HG03558 (cell line): Measurements from ENCODE around the gene SLC7A5.
"Not testable (repeated sequence)": the region's sequence is repeated elsewhere in the genome, so short reads cannot be mapped to it uniquely, and the experiment has no call there.

Experiments
- ATAC-seq: cut with Tn5 transposase; IDR thresholded peaks from one replicate; pipeline ENCODE4 v1.9.1; 2021; ENCODE audit warnings: moderate number of reproducible peaks; ENCODE audit not compliant: unreplicated experiment; ENCODE audit errors: extremely low read depth

Gene SLC7A5

GRCh38 chr16:87806641-87807546, 62.4 kb downstream of the SLC7A5 start:
- no peak for ATAC-seq

GRCh38 chr16:87806261-87806640, 63.1 kb downstream of the SLC7A5 start:
- ATAC-seq, result no peak

DNA sequence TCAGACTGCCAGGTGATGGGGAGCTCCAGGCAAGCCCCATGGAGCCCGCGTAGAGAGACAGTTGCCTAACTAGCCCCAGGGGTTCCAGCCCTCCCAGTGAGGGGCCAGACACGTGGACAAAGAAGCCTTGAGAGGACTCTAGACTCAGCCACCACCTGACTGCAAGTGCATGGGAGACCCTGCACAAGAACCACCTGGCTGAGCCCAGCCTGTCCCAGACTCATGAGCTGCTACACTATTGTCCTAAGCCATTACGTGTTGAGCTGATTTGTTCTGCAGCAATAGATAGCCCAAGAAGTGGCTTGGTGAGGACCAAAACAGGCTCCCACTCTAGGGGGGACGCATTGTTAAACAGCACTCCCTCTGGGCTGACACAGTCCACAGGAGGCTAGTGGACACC, 65.9 kb downstream of the SLC7A5 start:
- ATAC-seq, result no peak

GRCh38 chr16:87802670-87803069, 66.6 kb downstream of the SLC7A5 start:
- ATAC-seq, result no peak

GRCh38 chr16:87801679-87802259, 67.5 kb downstream of the SLC7A5 start:
- no peak for ATAC-seq

DNA sequence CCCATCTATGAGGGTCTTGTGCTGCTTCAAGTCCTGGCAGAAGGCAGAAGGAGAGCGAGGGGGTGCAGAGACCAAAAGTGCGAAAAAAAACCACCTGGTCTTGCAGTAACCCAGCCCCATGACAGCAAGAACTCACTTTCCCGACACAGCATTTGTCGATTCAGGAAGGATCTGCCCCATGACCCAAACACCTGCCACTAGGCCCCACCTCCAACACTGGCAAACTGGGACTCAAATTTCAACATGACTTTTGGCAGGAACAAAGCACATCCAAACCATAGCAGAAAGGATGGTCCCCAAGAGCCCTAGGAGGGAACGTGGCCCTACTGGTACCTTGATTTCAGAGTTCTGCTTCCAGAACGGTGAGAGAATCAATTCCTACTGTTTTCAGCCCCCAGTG, 68.8 kb downstream of the SLC7A5 start:
- no peak for ATAC-seq

- ATAC-seq, result no peak
Measured at GRCh38 chr16:87795336-87795735, 74.0 kb downstream of the SLC7A5 start.

- no peak for ATAC-seq
Measured at GRCh38 chr16:87794485-87795078, 74.7 kb downstream of the SLC7A5 start.

DNA sequence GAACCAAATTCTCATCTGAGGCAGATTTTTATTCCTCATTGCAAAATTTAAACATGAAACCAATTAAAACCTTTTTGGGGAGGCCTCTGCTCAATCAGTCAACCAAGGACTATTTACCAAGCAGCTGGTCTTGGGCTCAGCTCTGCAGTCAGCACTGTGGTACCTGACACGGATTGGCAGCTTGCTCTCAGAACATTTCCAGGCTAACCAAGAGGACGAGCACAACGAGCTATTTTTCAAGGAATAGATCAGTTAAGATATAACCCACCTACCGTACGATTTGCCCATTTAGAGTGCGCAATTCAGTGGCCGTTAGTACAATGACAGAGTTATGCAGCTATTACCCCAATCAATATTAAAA, 77.1 kb downstream of the SLC7A5 start:
- no peak for ATAC-seq

GRCh38 chr16:87791295-87792204, 77.8 kb downstream of the SLC7A5 start:
- no peak for ATAC-seq

DNA sequence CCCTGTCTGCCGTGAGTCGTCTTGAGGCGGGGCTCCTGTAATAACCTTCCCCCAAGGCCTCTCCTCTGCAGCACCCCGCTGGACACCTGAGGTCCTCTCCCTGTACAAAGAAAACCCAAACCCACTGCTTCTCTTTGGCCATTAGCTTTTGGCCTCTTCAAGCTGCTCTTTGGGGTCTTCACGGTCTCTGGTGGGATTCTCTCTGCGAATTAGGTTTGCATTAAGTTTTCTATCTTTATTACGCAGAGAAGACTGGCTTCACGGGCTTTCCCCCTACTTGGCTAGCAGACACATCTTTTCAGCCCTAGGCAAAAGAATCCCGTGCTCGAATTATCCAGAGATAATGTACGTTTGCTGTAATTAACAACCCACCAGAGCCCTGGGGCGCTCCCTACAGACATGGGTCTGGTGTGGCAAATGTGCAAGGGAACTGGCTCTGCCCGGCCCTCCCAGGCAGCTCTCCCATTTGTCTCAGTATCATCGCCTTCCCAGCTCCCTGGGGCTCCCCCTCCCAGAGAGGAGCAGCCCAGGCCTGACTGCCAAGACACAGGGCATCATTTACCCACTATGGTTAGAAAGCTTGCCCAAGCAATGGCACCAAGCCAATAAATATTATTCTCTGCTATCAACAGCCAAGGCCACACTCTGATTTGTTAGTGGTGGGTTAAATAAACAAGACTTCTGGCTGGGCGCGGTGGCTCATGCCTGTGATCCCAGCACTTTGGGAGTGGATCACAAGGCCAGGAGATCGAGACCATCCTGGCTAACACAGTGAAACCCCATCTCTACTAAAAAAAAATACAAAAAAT, 78.8 kb downstream of the SLC7A5 start:
- no peak for ATAC-seq

- ATAC-seq, result no peak
Measured at GRCh38 chr16:87789437-87790291, 79.6 kb downstream of the SLC7A5 start.

- not testable (repeated sequence) for ATAC-seq
Measured at GRCh38 chr16:87788730-87789436, 80.4 kb downstream of the SLC7A5 start.

- ATAC-seq, result not testable (repeated sequence)
Measured at GRCh38 chr16:87787451-87788091, 81.7 kb downstream of the SLC7A5 start.

- no peak for ATAC-seq
Measured at GRCh38 chr16:87784812-87785211, 84.5 kb downstream of the SLC7A5 start.

- no peak for ATAC-seq
Measured at GRCh38 chr16:87782033-87782432, 87.3 kb downstream of the SLC7A5 start.

GRCh38 chr16:87780385-87780989, 88.8 kb downstream of the SLC7A5 start:
- ATAC-seq, result no peak
